ENCODE data around the gene ST6GALNAC3. TPM values are rescaled to one million over a fixed set of nuclear protein-coding genes. Genes with fewer than 3 reads are reported as not detected.

ST6GALNAC3 gene
- total and polyA plus RNA-seq, 11 donors = 2.5 to 7.7 (median 4.4) TPM

DNA sequence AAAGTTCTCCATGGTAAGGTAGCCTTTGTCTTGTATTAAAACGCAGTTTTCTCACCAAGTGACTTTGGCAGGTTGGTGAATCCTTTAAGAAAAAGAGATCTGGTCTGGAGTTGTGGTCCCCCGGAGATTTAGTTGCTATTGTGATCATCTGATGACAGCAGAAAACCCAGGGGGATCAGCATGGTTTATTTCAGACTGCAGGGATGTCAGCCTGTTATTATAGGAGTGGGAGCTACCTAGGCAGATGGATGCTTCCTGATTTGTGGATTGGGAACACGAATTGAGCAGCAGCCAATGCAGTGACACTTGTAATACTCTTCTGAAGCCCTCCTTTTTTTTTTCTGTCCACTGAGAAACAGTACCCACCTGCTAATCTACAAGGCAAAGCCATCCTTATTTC lies 150.2 kb downstream of the ST6GALNAC3 start:
- TF ChIP-seq, protein P1, sequence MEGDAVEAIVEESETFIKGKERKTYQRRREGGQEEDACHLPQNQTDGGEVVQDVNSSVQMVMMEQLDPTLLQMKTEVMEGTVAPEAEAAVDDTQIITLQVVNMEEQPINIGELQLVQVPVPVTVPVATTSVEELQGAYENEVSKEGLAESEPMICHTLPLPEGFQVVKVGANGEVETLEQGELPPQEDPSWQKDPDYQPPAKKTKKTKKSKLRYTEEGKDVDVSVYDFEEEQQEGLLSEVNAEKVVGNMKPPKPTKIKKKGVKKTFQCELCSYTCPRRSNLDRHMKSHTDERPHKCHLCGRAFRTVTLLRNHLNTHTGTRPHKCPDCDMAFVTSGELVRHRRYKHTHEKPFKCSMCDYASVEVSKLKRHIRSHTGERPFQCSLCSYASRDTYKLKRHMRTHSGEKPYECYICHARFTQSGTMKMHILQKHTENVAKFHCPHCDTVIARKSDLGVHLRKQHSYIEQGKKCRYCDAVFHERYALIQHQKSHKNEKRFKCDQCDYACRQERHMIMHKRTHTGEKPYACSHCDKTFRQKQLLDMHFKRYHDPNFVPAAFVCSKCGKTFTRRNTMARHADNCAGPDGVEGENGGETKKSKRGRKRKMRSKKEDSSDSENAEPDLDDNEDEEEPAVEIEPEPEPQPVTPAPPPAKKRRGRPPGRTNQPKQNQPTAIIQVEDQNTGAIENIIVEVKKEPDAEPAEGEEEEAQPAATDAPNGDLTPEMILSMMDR (IDR thresholded peaks at IDR 0.05) = no peak

DNA sequence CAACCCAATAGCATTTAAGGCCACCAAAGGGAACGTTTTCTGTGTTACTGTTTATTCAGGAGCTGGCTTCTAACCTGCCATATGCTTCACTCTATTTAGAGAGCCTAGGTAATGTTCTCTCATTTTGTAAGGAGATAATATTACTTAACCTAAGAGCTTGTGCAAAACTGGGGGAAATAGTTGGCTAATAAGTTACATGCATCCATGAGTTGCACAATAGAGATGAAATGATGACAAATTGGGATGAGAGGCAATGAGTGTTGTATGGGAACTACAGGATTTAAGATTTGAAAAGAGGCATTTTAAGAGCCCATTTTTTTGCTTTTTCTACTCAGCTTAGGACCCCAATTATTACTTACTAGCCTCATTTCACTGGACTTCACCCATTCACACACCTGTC lies 151.0 kb downstream of the ST6GALNAC3 start:
- intact Hi-C loops (cut with DNase I) = loop anchor here in 1 of 10 donors (10.0 kb wide), 1 partner anchor 61 kb away; no protein-coding TSS in a partner anchor
- 75 to 85% (median 80%) methylated on average over 1 of the region's 1 CpG for WGBS, 4 donors
- TF ChIP-seq POLR2A (IDR thresholded peaks at IDR 0.05) = no peak
- TF ChIP-seq, protein P1 (IDR thresholded peaks at IDR 0.05) = no peak
- Histone ChIP-seq H3K36me3 (no peaks in the 10 kb centered on the region), H3K9me3 (peaks cover 0 to 5% (median 0%) of the 10 kb centered on the region in 12 donors), H3K27ac (no peak overlapping the region), H3K4me3 (no peak overlapping the region), H3K4me1 (peaks cover 0 to 22% (median 2%) of the 10 kb centered on the region in 12 donors), H3K27me3 (no peaks in the 10 kb centered on the region)
- no peak for DNase-seq
- no peak for ATAC-seq

More for the DNA sequence above, 150.2 kb downstream of the ST6GALNAC3 start:
- no peak overlapping the region for H3K4me3 ChIP-seq
- H3K27me3 ChIP-seq = no peaks in the 10 kb centered on the region
- peaks cover 0 to 5% (median 0%) of the 10 kb centered on the region in 12 donors for H3K9me3 ChIP-seq
- H3K36me3 ChIP-seq = no peaks in the 10 kb centered on the region
- H3K4me1 ChIP-seq = peaks cover 0 to 18% (median 1%) of the 10 kb centered on the region in 12 donors
- DNase-seq = no peak
- WGBS, 4 donors = 58 to 64% (median 63%) methylated on average over 3 of the region's 3 CpGs
- no peak overlapping the region for H3K27ac ChIP-seq
- ATAC-seq = no peak
- intact Hi-C loops (cut with DNase I) = loop anchor here in 1 of 10 donors (10.0 kb wide), 1 partner anchor 60 kb away; no protein-coding TSS in a partner anchor

DNA sequence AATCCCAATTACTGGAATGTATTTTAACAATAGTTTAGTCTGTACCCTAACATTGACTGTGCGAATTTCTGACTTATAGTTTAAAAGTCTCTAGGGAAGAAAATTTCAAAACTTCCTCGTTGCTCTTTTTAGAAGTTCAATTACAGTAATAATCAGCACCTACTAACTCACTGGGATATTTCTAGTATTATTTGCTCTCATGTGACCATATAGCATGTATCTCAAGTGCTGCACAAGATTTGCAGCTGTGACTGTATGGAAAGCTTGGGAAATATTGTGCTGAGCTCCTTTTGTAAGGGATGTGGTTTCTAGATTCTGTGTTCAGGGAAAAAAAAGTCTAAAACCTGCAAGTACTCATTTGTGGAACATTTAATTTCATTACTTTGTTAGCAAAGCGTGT lies 153.1 kb downstream of the ST6GALNAC3 start:
- WGBS, 4 donors = 55 to 68% (median 59%) methylated on average over 3 of the region's 3 CpGs
- Histone ChIP-seq H3K4me1 (peaks cover 0 to 22% (median 2%) of the 10 kb centered on the region in 12 donors), H3K27ac (no peak overlapping the region), H3K27me3 (no peaks in the 10 kb centered on the region), H3K36me3 (no peaks in the 10 kb centered on the region), H3K4me3 (no peak overlapping the region), H3K9me3 (peaks cover 0 to 5% (median 0%) of the 10 kb centered on the region in 12 donors)
- no peak for TF ChIP-seq POLR2A (IDR thresholded peaks at IDR 0.05)
- TF ChIP-seq, protein P1 (IDR thresholded peaks at IDR 0.05) = no peak
- DNase-seq (no peak), ATAC-seq (no peak)
- intact Hi-C loops (cut with DNase I) = loop anchor here in 1 of 10 donors (10.0 kb wide), 1 partner anchor 63 kb away; no protein-coding TSS in a partner anchor

DNA sequence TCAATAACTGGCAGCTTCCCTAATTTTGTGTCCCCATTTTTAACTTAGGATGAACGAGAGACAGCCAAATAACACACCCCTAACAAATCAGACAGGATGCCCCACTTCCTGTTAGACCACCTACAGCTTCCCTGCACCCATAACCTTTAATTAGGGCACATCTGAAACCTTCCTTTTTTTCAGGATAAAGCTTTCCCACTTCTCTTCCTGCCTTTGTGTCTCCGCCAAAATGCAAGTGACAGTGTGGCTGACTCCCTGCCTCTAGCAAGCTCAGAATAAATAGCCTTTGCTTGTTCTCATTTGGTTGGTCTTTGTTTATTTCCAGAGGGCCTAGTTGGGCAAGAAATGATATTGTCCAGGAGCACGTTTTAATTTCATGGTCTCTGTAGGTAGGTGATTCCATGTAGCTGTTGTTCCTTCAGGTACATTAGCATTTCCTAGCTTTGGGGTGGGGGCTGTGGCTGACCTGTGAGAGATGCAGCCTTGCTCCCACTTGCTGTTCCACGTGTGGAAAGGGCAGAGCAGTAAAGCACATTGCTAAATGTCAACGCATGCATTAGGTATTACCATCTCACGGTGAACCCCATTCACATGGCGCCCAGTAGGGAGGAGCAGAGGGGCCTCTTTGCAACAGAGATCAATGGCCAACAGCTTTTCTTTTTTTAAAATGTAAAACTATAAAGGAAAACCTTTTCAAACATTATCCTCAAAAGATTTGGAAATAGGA lies 154.9 kb downstream of the ST6GALNAC3 start:
- ATAC-seq = peak in 1 of 4 donors; percentile 62
- 57 to 64% (median 62%) methylated on average over 7 of the region's 7 CpGs for WGBS, 4 donors
- H3K27me3 ChIP-seq = no peaks in the 10 kb centered on the region
- peak overlapping the region in 3 of 12 donors; percentile 4 to 18 (median 11) for H3K27ac ChIP-seq
- no peaks in the 10 kb centered on the region for H3K9me3 ChIP-seq
- H3K36me3 ChIP-seq = no peaks in the 10 kb centered on the region
- H3K4me3 ChIP-seq = no peak overlapping the region
- DNase-seq = no peak
- intact Hi-C loops (cut with DNase I) = loop anchor here in 1 of 10 donors (10.0 kb wide), 1 partner anchor 65 kb away; no protein-coding TSS in a partner anchor
- no peak for TF ChIP-seq POLR2A (IDR thresholded peaks at IDR 0.05)
- TF ChIP-seq, protein P1 (IDR thresholded peaks at IDR 0.05) = no peak
- peaks cover 0 to 22% (median 2%) of the 10 kb centered on the region in 12 donors for H3K4me1 ChIP-seq

All from heart left ventricle (tissue), 16 donors.